ENCODE measurements around the gene MUC2.

DNA sequence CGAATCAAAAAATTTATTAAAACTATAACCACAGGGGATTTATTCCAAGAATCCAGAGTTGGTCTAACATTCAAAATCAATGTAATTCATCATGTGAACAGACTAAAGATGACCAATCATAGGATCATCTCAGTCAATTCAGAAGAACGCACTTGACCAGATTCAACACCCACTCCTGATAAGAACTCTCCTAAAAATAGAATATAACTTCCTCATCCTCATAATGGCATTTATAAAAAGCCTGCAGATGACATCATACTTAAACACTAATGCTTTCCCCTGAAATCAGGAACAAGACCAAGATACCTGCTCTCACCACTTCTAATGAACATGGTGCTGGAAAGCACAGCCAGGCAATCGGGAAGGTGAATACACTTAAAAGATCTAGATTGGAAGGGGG is 10.5 kb upstream of the MUC2 start:
- TF ChIP-seq, protein P1, sequence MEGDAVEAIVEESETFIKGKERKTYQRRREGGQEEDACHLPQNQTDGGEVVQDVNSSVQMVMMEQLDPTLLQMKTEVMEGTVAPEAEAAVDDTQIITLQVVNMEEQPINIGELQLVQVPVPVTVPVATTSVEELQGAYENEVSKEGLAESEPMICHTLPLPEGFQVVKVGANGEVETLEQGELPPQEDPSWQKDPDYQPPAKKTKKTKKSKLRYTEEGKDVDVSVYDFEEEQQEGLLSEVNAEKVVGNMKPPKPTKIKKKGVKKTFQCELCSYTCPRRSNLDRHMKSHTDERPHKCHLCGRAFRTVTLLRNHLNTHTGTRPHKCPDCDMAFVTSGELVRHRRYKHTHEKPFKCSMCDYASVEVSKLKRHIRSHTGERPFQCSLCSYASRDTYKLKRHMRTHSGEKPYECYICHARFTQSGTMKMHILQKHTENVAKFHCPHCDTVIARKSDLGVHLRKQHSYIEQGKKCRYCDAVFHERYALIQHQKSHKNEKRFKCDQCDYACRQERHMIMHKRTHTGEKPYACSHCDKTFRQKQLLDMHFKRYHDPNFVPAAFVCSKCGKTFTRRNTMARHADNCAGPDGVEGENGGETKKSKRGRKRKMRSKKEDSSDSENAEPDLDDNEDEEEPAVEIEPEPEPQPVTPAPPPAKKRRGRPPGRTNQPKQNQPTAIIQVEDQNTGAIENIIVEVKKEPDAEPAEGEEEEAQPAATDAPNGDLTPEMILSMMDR (conservative IDR thresholded peaks at IDR 0.05) = no peak
- TF ChIP-seq EZH2 (IDR thresholded peaks at IDR 0.05; ENCODE audit: low read depth) = no peak

Measured in PC-9 (cell line).